EL (cell line): ENCODE data around the gene PELI2.
A peak's percentile ranks its signal among the peaks of the same experiment; 100 is the strongest.

Experiments used
- DNase-seq: peaks from one replicate; pipeline ENCODE4 v3.0.0-alpha.2; 2016

The PELI2 gene

DNA sequence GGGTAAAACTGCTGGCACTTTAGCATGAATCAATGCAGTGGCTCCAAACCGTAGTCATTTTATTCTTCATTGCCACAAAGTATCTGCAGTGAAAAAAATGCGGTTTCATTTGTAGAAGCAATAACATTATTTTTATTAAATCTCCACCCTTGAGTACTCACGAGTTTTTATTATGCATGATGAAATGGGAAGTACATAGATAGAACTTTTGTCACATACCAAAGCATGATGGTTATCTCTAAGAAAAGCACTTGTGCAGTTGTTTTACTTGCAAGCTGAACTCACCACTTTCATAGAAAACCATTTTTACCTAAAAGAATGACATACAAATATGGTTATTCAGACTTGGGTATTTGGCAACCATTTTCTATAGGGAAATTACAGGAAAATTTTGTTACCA is 90.3 kb downstream of the PELI2 start:
- DNase-seq, result no peak

DNA sequence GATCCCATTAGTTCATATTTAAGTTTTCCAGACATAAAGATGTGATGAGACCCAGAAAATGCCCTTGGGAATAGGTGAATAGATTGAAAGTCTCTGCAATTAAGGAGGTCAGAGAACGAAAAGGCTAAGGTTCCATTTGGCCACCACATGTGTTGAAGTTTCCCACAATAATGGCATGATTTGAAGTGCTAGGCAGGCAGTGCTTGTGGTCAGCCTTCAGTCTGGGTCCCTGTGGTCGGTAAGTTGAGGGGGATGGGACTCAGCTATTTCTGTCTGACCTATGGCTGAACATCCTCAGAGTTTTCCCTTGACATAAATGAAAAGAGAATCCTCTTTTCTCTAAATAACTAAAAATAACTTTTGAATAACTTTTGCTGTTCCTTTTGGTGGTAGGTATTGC is 92.4 kb downstream of the PELI2 start:
- no peak for DNase-seq

DNA sequence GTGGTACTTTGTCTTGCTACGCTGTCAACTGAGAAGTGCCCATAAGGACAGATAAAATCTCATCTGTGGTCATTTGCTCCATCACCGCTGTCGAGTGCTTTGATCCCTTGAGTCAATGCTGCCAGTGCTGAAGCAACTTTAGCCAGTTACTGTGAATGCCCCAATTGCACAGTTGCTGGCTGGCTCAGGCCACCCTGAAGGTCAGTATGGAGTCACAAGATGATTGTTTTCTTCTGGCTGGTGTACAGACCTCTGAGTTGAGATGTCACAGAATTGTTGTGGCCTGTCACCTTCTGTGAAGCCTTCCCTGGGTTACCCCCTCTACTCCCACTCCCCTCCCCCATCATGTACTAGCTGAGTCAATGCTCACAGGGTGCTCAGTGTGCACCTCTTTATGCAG is 92.9 kb downstream of the PELI2 start:
- no peak for DNase-seq

DNA sequence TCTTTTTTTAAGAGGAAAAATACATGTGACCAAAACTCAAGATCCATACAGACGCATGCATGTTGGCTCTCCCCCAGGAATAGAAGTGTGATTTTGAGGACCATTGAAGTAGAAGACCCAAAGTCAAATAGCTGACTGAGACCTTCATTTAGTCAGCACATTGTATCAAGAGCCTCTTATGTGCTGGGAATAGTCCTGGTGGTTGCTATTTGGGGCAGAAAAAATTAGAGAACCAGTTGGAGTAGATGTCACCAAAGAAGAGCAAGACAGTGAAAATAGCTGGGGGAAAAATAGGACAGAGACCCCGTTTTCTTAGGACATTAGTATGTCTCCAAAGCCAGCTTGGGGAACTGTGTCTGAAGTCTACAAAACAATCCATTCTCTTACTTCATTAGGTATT is 93.6 kb downstream of the PELI2 start:
- no peak for DNase-seq

DNA sequence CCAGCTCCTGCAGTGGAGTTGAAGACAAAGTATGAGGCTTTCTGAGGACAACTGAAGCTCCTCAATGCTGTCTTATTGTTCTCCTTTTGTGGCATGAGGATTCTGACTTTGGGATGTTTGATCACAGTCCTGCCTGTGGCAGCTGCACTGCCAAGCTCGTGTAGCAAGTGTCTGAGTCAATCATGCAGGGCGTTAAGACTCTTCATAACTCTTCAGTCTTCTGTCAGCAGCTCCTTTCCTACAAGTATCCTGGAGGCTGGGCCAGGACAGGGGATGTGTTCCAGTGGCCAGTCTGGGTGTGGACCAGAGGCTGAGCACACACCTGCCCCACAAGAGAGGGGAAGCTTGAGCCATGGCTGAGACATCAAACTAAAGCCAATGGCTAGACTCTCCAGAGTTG is 94.3 kb downstream of the PELI2 start:
- DNase-seq, result no peak

DNA sequence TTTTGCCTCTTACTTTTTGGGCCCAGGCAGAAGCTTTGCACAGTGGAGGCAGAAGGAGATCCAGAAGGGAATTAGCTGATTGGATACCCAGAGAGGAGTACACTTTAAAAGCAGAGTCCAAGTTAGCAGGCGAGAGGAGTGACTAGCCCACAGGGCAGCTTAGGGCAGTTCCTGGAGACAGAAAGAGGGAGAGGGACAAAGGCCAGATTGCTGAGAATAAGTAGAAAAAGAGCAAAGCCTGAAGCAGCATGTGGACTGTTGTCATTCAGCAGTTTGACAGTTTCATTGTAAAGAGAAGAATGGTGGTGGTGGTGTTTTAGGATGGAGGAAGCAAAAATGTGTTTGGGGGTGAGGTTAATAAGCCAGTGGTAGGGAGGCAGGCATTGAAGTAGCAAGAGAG is 95.1 kb downstream of the PELI2 start:
- DNase-seq, result no peak

DNA sequence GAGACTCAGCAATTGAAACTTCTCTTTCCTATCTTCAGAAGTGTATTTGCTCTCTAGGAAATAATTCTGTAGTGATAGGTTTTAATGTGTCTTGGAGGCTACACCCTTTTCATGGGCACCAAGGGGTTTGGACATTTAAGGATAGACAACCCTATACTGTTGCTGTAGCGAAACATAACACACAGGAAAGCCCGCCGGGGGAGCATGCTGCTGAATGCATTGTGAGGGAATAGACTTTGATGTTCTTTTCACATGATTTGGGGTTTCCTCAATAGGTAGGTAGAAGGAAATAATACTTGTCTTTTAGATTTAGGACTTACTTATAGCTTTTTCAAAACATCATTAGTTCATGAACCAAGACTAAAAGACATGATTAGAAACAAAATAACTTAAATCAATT is 97.0 kb downstream of the PELI2 start:
- no peak for DNase-seq

DNA sequence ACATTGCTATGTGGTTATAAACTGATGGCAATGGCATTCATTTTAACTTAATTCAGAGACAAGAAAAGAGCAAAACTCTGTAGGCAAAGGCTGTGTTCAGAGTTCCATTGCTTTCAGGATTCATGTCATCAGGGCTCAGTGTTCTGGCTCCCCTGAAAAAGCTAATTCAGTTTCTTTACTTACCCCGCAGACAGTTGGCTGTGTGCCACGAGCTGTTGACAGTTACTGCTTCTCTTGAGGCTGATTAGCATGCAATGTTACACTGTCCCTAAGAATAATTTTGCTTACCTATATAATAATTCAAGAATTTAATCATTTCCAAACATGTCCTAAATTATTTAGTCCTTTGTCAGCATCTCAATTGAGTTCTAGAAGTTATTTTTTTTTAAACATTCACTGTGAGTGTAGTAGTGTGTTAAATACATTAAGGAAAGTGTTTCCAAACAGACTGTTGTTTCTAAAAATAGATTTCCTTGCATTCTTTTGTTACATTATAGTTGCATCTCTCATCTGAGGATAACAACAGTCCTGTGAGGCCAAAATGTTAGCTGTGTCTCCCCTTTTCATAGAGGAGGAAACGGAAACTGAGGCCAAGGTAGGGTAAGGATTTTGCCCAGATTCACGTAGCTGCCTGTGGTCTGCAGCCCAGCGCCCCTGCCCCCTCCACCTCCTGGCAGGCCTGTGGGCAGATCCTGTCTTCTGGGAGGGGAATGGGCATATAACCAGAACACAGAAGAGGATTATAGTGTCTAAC is 98.6 kb downstream of the PELI2 start:
- DNase-seq, result peak; percentile 12

DNA sequence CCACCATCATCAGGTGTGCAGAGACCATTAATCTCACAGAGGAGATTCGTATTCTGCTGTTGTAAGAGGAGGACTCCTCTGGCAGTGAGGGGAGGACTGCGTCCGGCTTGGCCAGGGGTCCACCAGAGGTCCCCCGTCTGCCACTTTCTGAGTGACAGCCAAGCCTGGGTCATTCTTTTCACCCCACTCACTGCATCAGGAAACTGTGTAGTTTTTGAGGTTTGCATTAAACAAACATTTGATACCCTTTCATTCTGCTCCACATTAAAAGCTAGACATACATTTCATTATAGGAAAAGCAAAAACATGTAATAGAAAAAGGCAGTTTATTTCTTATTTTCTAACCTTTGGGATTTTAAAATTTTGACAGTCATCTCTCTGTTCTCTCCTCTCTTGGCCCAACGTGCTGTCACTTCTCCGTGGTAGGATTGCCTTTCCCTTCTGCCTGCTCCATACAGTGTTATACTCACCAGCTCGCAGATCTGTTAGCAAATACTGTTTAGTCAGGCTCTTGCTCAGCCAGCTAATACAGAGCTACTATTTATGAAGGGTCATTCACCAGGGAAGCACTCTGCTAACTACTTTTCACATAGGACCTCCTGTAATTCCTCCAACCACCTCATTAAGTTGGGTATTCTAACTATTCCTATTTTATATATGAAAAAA is 99.3 kb downstream of the PELI2 start:
- DNase-seq, result no peak

DNA sequence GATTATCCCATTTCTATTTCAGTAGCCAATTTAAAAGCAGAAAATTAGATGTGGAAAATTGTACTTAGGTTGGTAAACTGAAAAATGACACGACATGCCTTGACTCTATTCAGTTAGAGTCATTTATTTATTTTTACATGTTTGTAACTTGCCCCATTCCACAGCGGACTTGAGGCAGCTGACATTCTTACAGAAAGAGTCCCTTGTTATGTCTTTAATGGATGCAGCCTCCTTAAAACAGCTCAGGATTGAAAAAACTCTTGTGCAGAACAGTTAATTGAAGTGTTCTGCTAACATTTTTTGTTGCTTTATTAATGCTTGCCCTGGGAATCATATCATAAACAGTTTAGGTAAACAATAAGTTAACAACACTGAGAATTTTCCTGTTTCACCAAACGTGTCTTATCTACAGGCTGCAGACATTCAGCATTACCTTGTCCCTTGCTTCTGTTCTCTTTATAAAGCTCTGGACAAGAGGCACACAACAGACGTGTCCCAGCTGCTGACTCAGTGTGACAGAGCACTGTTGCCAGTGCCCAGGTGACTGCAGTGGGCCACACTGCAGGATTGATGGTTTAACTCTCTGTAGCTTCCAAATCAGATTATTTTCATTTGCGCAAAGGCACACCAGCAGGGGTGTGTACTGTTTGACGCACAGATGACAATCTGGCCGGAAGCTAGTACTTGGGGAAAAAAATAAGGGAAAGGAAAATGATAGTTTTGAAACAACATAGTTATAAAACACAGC is 101.6 kb downstream of the PELI2 start:
- no peak for DNase-seq

DNA sequence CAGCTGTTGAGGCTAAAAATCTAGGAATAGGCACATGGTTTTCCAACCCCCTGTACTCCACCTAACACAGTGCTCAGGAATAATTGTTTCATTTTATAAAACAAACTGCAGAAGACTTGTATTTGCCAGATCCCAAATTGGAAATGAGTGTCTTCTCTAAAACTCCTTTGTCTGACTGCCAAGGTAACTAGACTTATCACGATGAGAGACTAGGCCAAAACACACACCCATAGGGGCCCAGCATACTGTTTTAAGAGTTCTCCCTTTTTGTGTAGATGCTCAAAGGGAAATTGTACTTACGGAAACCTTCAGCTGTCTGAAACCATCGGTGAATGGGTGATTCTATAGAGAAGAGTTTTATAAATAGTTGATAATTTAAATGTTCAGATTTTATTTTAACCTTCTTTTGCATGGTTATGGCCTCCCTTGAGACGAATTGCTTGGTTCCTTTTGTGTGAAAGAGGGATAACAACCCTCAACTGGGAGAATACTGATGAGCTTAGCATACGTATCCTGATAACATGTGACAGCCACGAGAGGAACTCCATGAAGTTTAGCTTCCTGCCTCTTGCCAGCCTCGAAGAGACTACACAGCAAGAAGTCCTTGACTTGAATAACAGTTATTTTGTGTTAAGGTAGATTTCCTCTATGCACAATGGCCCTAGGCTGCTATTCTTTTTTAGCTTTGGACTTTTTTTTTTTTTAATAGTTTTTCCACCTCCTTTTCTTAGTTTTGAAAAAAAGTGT is 103.3 kb downstream of the PELI2 start:
- DNase-seq, result no peak

DNA sequence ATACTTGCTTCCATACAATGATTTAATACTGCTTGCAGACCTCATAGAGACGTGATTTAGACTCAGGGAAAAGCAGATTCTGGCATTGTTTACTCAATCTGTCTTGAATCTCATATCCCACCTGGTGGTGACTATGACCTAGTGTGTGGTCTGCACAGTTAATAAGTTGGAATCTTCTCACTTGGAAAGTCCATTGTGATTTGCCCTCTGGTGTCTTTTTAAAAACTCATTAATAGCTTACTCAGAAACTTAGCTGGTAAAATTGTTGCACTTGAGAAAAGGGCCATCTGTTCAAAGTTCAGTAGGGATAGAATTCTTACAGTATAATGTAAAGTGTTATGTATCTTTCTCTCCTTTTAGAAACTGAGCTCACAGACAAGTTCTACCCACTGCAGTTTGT is 106.0 kb downstream of the PELI2 start:
- DNase-seq, result no peak

DNA sequence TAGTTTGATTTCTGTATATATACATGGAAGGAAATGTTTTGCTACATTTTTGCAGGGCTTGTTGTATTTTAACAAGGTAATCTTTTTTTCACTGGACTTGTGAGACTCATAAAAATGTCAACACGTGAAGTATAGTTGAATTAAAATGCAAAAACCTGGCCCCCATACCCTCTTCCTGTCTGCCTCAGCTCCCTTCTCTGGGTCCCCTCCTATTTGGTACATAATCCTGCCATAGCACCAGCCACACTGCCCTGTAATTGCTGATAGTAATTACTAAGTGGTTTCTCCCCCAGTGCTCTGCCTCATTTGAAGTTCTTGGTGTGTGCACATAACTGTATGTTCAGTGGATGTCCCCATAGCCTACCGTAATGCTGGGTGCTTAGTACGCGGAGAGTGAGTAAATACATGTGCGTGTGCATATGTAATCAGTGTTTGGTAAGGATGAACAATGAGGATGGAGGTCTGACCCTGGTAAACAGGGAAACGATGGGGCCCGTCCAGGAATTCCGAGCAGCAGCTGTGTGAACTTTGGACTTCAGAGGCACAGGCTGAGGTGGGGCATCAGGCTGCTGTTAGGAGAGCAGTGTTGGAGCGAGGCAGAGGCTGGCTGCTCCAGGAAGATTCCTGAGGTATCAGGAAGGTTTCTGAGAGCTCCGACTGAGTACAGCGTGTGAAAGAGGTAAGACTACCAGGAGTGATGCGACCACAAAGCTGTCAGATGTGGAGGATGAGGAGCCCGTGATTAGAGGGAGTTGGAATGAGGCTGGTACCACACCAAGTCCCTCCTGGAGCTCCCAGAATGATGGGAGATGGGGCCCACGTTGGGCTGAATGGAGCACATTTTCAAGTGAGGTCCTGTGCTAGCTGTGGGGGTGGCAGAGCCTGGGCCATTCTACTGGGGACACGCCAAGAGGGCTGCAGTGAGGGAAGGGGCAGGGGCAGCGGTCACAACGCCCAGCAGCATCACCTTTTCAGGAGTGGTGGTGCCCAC is 106.8 kb downstream of the PELI2 start:
- DNase-seq, result no peak

DNA sequence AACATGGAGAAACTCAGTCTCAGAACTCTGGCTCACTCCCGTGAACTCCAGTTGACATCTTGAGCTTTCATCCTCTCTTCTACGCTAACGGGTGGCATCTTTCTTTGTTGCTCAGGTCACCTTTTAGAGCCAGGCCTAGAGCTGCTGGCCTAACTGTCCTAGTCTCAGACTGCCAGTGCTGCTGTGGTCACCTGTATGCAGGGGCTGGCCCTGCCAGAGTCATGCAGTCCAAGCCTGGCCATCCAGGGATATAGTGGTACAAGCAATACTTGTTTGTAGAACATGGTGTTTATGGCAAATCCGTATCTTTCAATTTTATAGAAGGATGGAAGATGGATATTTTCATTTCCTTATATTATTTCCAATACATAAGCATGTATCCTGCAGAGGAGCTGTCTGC is 117.2 kb downstream of the PELI2 start:
- no peak for DNase-seq

DNA sequence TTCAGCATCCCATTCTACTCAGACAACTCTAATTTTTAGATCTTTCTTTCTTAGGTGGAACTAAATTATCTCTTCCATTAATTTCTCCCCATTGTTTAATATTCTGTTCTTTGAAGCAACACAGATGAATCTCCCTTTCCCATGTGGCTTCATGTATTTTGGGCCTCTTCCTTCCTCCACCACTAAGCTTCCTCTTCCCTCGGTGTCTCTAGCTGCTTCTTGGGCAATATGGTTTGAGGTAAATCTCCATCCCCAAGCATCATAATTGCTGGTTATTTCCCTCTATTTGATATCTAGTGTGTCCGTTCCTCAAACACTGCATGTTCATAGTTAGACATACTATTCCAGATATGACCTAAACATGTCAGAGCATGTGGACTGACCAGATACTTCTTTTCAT is 119.2 kb downstream of the PELI2 start:
- DNase-seq, result no peak

DNA sequence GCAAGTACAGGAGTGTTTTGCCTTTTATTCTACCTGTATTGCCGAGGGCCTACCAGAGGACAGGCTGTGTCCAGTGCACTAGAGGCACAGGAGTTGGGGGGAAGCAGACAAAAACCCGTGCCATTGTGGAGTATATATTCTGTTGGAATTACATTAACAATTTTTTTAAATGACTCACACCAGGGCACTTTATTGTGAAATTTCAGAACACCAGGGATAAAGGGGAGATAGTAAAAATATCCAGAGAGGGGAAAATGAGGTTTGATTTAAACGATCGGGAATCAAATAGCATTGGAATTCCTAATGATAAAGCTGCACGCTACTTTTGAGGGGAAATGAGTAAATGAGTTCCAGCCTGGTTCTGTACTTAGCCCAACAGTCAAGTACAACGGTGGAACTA is 123.2 kb downstream of the PELI2 start:
- DNase-seq, result peak; percentile 42

DNA sequence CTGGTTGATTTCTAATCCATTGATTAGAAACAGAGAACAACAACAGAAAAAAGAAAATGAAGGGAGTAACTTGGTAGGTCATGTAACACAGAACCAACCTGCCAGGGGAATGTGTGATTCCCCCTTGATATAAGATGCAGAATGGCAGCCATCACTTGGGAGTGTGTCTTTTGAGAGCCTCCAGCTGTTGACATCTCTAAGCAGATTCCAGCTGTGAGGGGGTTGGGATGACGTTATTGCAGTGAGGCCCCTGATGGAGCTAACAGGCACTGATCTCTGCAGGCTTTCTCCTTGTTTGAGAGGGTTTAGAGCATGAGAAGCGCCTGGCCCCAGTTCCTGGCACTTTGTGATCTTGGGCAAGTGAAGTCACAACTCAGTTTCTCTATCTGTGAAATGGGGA is 124.9 kb downstream of the PELI2 start:
- no peak for DNase-seq

DNA sequence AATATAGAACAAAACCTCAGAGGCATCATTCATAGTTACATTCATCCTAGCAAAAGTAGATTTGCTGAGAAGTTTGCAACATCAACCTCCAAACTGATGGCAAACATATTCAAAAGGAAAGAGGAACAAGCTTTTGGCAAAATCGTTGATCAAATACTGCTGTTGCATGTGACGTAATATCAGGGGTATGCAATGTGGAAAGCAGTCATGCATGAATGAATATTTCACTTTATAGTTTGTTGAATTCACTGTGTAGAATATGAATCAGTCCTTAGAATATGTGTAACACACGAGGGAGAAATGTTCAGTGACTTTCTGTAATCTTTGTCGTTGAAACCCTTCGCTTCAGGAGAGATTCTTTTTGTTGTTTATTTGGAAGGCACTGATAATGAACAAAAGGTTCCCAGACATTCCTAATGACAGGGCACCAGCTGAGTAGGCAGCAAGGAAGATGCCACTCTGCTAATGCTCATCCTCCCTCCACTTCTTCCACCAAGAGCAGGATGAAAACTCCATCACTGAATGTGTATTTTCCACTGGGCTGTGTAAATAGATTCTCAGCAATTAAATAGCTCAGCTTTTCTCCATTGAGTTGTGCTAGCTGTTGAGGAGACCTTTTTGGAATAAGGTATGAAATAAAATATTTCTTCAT is 126.1 kb downstream of the PELI2 start:
- DNase-seq, result peak; percentile 83

DNA sequence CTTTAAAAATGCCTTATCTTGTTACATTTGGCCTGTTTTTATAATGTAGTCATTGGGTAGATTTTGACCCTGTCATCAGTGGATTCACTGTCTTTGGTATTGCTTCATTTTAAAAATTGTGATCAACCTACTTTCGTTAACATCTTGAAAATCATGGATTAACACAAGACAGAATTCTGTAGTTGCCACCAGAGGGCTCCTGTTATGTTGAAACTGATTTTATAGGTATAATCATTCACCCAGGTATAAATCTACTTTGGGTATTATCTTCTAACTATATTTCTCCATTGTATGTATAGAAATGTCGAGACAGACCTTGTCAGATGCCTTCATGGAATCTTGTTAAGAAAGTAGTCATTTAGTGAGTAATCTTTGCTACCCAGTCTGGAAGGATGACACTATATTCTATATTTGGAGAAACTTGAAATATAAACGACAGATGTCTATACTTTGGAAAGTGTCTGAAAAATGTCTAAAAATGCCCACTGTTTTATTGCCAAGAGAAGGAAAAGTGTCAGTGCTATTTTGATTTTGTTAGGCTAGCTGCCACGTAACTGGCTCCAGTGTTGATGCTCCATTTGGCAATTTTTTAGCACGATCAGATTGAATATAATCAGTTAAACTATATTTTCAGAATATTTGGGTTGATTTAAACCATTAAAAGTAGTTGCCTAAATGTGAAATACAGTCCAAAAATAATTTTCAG is 129.4 kb downstream of the PELI2 start:
- no peak for DNase-seq

DNA sequence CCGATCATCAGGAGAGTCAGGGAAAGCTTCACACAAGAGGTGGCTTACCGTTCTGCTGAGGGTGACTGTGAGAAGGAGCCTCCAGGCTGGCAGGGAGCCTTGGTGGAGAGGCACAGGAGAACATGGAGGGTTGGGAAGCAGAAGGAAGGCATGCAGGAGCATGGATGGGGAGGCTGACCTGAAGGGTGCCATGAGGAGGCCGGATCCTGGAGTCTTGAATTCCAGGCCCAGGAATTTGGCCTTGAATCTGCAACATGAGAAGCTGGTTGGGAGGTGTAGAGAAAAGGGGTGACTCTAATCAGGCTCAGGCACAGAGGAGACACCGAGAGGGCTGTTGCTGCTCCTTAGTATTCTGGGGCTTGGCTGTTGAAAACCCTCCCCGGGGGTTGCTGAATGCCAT is 130.2 kb downstream of the PELI2 start:
- DNase-seq, result no peak

DNA sequence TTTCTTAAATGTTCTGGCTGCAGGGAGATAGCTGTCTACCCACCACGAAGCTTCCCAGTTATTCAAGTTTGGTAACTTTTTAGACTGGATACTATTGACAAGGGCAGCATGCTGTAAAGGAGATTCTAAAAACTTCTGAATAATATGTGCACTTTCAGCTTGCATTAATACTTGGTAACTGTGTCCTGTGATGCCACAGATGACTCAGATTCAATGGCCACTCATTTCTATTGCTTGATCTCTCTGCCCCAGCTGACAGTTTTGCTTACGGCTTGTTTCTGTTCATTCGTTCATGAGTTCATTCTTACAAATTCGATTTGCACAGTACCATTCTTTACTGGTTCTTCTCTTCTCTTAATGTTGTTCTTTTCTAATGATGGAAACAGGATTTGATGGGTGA is 142.8 kb downstream of the PELI2 start:
- no peak for DNase-seq
